GM19099 (cell line): Measurements from ENCODE around the gene IQCH.

Source experiments
- POLR2A ChIP-seq: IDR thresholded peaks from 3 replicates; pipeline ENCODE4 v1.6.1; 2011; ENCODE audit warnings: low read depth; ENCODE audit not compliant: insufficient read length; ENCODE audit errors: extremely low read depth

IQCH gene

DNA sequence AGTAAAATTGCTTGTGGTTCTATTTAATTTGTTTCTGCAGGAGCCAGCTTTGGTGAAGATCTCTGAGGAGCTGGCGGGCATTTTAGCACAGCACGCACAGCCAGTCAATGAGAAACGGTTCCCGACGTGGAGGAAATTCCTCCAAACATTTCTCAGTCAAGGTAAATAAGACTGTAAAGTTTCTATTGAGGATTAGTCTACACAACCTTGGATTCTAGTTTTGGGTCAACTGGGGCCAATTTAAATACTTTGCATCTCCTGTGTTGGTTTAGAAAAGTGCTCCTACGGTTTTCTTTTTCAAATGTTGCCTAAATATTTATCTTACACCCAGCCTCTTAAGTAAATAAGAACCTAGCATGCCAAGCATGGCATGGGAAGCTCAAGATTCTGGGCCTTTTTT is 162.3 kb downstream of the IQCH start:
- no peak for TF ChIP-seq POLR2A

DNA sequence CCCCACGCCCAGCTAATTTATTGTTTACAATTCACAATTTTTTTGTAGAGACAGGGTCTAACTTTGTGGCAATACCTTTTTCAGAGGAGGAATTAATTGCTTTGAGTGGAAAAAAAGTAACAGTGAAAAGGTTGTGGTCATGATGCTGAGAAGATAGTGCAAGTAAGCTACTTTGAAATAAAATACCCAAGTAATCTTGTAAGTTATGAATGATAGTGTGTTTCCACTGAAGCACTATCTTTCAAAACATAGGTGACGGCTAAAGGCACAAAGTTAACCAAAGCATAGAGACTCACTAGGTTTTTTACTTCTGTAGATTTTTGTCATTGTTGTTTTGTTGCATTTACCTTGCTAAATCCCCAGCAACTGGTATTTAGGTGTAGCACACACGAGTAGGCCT is 165.1 kb downstream of the IQCH start:
- no peak for TF ChIP-seq POLR2A

DNA sequence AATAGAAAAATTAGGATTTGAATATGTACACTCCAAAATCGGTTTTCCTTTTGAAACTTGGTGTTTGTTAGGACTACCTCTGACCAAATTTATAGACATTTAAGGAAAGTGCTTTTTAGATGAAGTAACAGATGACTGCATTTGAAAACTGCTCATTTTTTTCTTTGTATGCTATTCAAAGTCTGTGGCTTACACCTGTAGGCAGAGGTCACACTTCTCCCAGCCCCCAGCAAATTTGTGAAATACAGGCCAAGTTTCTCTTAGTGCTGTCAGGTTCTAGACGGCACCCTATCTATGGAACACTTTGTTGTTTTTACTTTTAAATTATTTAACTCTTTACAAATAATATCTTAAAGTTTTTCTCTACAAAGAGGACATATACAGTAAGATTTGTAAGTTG is 165.6 kb downstream of the IQCH start:
- TF ChIP-seq POLR2A = no peak

DNA sequence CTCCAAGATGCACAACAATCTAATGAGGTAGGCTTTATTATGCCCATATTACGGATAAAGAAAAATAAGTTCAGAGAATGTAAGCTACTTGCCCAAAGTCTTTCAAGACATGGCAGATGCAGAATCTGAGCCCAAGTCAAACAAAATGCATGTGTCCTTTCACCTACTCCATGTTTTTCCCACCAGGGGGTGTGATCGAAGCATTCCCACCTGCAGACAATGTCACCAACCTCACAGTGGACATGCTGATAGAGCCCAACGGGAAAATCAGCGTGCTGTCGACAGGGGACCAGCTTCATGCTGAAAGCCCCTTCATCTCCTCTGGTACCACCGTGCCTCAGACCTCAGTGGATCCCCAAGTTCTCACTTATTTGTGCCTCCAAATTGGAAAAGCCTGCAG is 166.5 kb downstream of the IQCH start:
- no peak for TF ChIP-seq POLR2A

DNA sequence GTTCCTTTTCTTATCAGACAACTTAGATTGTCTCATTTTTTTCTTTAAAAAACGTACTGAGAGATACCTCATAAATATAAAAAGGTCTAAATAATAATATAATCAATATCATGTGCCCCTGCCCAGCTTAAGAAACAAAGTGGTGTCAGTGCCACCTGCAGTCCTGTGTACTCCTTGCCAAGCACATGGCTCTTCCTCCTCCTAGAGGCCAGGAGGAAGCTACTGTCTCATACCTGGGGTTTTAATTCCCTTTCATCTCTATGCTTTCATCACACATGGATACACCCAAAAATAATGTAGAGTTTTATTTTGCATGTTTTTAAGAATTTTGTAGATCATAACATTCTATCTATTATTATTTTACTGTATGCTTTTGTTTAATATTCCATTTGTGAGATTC is 167.7 kb downstream of the IQCH start:
- TF ChIP-seq POLR2A = no peak

DNA sequence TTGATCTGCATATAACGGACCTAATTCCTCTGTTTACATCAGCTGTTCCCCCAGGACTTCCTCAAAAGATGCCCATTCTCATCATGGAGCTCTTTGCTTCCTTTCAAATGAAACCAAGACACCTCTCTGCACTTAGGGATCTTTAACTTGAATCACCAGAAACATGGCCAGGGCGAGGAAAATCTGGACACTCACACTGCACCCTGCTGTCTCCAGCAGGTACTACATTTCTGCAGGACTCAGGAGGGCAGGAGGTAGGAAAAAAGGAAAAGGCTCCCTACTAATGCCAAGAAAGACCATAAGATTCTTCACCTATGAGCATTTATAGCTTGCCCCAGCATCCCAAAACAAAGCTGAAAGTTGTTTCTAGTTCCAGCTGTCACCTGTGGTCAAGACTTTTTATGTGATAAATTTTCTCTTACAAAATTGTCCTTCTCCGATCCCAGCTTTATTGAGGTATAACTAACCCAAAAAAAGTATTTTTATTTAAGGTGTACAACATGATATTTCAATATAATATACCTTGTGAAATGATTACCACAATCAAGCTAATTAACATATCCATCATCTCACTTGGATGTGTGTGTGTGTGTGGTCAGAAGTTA is 179.0 kb downstream of the IQCH start:
- no peak for TF ChIP-seq POLR2A

DNA sequence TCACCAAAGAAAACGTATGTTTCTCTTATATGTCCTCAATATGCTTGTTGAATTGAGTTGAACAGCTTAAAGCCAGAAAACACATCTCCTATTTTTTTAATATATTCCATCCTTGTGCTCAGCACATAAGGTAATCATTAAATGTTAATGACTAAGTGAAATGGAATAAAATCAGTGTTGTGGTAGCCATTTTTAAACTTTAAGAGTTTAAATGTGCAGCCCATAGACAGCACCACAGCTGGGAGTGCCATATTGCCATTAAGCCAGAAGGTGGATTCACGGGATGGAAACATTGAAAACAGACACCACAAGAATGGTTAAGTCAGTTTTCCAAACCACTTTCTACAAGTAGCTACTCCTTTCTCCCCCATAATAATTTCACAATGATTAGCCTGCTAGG is 189.5 kb downstream of the IQCH start:
- TF ChIP-seq POLR2A = no peak

DNA sequence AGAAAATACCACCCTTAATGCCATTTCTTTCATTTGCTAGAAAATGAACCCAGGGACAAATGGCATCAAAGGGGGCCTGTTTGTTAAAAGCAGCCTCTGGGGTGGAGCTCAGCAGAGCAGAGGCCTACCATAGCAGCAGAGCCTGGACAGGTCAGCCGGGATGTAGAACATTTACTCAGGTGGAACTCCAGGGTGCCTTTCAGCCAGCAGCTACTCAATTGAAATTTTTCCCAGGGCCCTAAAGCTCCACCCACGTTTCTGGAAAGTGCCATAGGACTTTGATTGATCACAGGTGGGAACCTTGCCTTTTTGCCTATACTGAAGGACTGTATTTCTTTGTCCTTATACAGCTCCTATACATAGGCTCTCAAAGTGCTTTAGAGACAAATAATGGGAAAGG is 191.9 kb downstream of the IQCH start:
- TF ChIP-seq POLR2A = no peak

DNA sequence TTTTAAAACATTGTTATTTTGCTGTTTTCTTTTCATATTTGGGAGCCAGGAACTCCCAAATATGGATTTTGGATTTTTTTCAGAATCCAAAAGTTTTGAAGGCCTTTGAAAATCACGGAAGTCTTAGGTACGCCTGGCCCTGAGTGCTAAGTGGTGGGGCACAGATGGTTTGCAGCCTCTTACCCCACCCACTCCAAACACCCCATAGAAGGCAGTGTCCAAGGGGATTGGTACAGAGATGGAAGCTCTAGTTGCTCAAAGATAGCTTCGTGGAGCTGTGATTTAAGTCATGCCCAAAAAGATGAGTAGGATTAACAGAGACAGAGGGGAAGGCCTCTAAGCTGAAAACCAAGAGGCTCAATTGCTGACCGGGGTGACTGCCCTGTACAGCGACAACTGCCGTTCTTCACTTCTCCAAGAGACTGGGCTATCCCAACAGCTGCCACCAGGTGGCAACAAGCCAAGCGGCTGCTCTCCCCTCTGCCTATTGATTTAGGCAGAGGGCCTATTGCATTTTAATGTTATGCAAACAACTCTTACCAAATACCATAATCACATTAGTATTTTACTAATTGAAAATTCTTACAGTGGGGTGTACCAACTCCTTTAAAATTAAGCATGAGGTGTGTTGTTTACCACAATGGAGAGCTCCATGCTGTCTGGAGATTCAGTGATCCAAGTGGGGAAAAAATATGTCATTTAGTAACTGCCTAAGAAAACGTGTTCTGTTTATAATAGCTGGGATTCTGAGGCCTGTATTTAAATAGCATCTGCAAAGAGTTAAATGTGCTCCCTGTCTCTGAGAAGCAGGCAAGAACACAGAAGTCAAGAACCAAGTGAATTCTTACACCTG is 202.3 kb downstream of the IQCH start:
- no peak for TF ChIP-seq POLR2A

DNA sequence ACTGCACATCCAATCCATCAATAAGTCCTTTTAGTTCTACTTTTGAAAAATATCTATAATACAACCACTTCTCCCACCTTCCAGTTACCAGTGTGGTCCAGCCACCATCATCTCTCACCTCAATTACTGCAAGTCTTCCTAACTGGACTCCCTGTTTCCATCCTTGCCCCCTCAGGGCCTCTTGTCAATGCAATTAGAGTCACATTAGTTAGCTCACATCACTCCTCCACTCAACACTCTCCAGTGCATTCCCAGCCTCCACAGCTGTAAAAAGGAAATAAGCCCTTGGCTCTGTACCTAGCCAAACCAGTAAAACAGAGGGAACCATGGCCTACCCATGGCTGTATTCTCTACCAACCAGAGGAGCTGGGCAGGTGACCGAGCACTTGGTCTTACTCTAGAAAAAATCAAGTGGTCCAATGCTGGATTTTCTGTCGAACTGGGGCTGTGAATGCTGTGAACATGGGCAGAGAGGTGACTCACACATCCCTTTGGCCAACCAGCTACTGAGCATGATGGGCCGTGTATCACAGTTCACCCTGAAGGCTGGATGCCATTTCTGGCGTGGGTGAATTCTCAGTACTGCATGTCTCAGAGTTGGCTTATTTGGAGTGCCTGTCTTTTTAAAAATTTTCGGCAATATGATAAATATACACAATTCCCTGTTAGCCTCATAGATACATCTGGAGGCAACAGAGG is 203.9 kb downstream of the IQCH start:
- no peak for TF ChIP-seq POLR2A

DNA sequence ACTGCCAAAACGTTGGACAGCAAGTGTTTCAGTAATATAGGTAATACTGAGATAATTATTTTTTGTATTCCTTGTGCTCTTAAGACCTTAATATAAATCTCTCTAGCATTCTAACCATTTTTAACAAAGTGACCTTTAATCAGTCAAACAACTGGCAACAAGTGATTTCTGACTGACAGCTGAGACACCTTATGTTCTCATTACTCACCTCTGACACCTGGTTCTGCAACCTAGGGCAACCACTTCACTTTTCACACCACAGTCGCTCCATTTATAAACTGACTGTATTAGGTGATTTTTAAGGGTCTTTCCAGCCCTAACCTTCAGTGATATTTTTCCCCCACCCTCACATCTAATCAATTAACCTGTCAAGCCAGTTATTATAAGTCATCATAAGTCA is 205.9 kb downstream of the IQCH start:
- no peak for TF ChIP-seq POLR2A

DNA sequence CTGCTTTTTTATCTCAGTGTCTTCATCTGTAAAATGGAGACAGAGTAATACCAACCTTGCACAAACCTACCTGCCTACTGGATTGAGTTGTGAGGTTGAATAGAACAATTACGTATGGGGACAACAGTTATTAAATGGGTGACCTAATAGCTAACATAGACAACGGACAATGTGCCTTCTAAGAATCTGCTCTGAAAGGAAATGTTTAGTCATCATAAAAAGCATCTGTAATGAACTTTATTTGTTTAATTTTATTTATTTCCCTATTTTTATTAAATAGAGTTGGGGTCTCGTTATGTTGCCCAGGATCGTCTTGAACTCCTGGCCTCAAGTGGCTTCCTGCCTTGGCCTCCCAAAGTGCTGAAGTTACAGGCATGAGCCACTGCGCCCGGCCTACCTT is 207.1 kb downstream of the IQCH start:
- no peak for TF ChIP-seq POLR2A

DNA sequence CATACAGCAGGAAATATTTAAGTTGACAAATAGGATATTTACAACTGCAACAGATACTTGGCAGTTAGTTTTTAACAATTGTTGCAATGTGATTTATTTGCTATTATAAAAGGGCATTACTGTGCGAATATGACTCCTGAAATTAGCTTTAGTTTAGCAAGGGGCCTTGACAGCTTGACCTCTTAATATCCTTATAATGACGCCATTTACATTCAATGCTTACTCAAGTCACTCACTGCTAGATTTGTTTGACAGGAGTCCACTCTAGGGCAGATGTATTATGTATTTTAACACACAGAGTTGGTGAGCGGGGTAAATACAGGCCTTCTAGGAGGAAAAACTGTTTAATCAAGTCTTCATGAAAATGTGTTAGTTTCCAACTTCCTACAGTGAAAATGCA is 208.3 kb downstream of the IQCH start:
- TF ChIP-seq POLR2A = no peak

DNA sequence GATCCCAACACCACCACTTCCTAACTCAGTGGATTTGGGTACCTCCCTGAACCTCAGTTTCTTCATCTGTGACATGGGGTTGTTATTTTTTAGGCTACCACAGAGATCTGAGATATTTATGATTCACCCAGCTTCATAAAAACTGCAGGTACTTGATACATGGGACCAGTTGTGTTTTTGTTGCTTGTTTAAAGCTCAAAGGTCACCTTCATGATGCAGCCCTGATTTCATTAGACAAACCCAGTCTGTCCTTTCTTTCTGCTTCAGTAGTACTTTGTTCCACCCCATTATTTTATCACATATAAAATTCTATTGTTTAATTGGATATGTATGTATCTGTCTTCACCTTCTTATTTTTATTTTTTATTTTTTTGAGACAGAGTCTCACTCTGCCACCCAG is 208.9 kb downstream of the IQCH start:
- no peak for TF ChIP-seq POLR2A

DNA sequence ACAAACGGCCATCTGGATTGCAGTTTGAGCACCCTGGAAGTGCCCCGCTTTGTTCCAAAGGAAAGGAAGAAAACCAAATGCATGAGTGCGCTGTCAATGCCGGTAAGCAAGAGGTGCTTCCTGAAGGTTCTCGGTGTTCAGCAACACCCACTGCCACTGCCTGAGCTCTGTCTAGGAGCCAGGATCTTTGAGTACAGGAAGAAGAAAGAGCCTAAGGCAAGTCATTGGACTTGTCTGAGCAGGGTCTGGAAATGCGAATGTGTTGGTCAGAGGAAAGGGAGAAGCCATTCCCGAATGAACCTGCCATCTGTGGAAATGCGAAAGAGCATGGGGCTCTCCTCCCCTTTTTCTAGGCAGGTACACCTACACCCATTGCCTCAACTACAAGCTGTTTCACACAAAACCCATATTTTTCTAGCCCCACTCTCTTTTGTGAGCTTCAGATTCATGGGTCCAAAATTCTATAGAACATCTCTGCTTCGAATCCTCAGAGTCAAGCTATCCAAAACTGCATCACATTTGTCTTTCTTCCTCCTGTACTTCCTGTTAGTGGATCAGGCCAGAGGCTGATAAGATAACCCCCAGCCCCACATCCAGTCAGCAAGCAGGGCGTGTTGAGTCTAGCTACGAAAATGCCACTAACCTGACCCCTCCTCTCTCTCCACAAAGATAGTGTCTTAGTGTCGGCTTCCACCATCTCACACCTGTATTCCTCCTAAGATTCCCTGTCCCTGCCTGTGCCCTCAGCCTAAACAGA is 210.8 kb downstream of the IQCH start:
- no peak for TF ChIP-seq POLR2A
